OCI-LY3 (cell line): ENCODE data around the gene FBN2.

ENCODE experiments used
- EZH2phosphoT487 ChIP-seq: fragments of 200-600 bp; shearing (Covaris generic); IDR thresholded peaks from 2 replicates; pipeline ENCODE4 v1.6.1; 2018; ENCODE audit warnings: antibody characterized with exemption, mixed run types, low read depth
- TF ChIP-seq, protein P1 (sequence below): fragments of 200-600, 300-600 bp; sonication (generic); IDR thresholded peaks from 2 replicates; pipeline ENCODE4 v1.5.1; 2014; ENCODE audit warnings: antibody characterized with exemption, low read length, low read depth

DNA sequence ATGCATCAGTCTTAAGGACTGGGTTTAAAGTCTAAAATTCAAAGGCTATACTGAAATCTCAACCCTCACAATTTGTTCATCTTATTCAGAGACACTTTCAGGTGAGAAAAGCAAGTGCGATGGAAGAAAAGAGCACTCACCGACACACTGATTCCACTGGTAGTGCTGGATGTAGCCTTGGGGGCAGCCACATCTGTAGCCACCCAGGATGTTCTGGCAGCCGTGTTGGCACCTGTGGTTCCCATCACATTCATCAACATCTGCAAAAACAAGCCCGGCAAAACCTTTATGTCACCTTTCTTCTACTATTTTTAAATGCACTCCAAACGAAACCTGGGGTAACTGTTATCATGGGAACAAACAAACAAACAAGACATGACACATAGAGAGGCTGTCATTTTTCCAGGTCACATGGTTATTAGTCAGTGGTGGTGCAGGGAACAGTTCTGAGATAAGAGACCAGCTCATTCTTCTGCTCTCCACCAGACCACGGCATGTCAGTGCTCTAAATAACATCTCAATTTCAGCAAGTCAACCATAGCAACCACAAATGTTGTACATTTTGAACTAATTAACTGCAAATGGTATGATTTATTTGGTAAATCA, 266.1 kb downstream of the FBN2 start:
- TF ChIP-seq, protein P1, sequence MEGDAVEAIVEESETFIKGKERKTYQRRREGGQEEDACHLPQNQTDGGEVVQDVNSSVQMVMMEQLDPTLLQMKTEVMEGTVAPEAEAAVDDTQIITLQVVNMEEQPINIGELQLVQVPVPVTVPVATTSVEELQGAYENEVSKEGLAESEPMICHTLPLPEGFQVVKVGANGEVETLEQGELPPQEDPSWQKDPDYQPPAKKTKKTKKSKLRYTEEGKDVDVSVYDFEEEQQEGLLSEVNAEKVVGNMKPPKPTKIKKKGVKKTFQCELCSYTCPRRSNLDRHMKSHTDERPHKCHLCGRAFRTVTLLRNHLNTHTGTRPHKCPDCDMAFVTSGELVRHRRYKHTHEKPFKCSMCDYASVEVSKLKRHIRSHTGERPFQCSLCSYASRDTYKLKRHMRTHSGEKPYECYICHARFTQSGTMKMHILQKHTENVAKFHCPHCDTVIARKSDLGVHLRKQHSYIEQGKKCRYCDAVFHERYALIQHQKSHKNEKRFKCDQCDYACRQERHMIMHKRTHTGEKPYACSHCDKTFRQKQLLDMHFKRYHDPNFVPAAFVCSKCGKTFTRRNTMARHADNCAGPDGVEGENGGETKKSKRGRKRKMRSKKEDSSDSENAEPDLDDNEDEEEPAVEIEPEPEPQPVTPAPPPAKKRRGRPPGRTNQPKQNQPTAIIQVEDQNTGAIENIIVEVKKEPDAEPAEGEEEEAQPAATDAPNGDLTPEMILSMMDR = no peak
- no peak for TF ChIP-seq EZH2phosphoT487
